Measurements from ENCODE around the gene THAP7. TPM values are rescaled to one million over a fixed set of nuclear protein-coding genes. Genes with fewer than 3 reads are reported as not detected.

The THAP7 gene
- total and polyA plus RNA-seq, 9 of the 15 experiments (the other 6 are each of a cell fraction or from before 2014, with no cell fraction given): 7.9 to 263 (median 84.1) TPM

GRCh38 chr22:21025763-21026755 lies 24.1 kb upstream of the THAP7 start (continued):
- TF ChIP-seq MBD2 (IDR thresholded peaks at IDR 0.05; ENCODE audit: borderline replicate concordance, low read depth) (no peak), HCFC1 (IDR thresholded peaks at IDR 0.05; ENCODE audit: low read depth, low read length) (no peak), ZNF263 (CRISPR knock-in tag; IDR thresholded peaks at IDR 0.05; ENCODE audit: borderline replicate concordance) (0 out of 2 replicates have a peak, but pooled peaks have one; percentile 26), PRMT5 (CRISPR knock-in tag; IDR thresholded peaks at IDR 0.05) (0 out of 2 replicates have a peak, but pooled peaks have one; percentile 35), ATF7 (IDR thresholded peaks at IDR 0.05) (no peak), ZNF511 (CRISPR knock-in tag; IDR thresholded peaks at IDR 0.05) (0 out of 2 replicates have a peak, but pooled peaks have one; percentile 21)

GRCh38 chr22:21025266-21025665 lies 23.3 kb upstream of the THAP7 start:
- WGBS (ENCODE audit: insufficient coverage, low coverage, missing lambda C conversion rate): 18% methylated on average over 8 of the region's 8 CpGs
- ChIA-PET POLR2A (interaction anchor here (3.5 to 10.2 kb wide), 4 partner anchors 7 to 26 kb away, joined by 17 to 120 read pairs (median 60); partner anchors contain the start of genes LRRC74B, P2RX6 and THAP7), CTCF (ENCODE audit: low intra/inter-chr PET ratio) (no interaction called here)
- Histone ChIP-seq H3K27me3 (ENCODE audit: control insufficient read depth in 2 of 2, insufficient read depth in 2 of 2, low read length in 2 of 2) (peaks cover 29 to 53% of the 10 kb centered on the region in 2 experiments; a peak in 4 of 5 replicates), H3K27ac (ENCODE audit: extremely low read depth, low read depth, low read length) (no peak overlapping the region), H2AFZ (ENCODE audit: low read depth, low read length) (no peak overlapping the region), H4K20me1 (replicated peaks; ENCODE audit: control insufficient read depth, insufficient read depth, low read length) (peaks cover 35% of the 10 kb centered on the region), H3K4me1 (replicated peaks in 1 of 2; ENCODE audit: control insufficient read depth in 2 of 2, insufficient read depth in 2 of 2, low read length in 2 of 2) (peaks cover under 1 to 48% of the 10 kb centered on the region in 2 experiments; a peak in 3 of 5 replicates), H3K79me2 (ENCODE audit: control insufficient read depth, insufficient read depth, low read length) (no peaks in the 10 kb centered on the region), H3K36me3 (ENCODE audit: control insufficient read depth, insufficient read depth, low read length) (no peaks in the 10 kb centered on the region), H3K9me1 (ENCODE audit: control insufficient read depth, insufficient read depth, low read length) (no peaks in the 10 kb centered on the region), H3K4me3 (no peak overlapping the region), H3K9ac (ENCODE audit: insufficient read depth in 1 of 2, low read depth in 2 of 2, low read length in 2 of 2) (peak overlapping the region in 1 of 2 experiments; percentile 53; a peak in 1 of 4 replicates), H3K4me2 (ENCODE audit: insufficient read depth, low read length) (no peak overlapping the region), H3K9me3 (replicated peaks; ENCODE audit: control insufficient read depth, insufficient read depth, low read depth, low read length) (no peaks in the 10 kb centered on the region)
- DNase-seq (ENCODE audit: extremely low read depth in 1 of 4, low spot score in 3 of 4) (peak in 1 of 4 experiments; percentile 46), ATAC-seq (no peak), FAIRE-seq (no peak)
- in situ Hi-C loops (cut with MboI) (no loop called here), intact Hi-C loops (cut with micrococcal nuclease) (no loop called here)
- no TSS peak for BruUV-seq (replicated peaks)
- TF ChIP-seq ZNF644 (tag; IDR thresholded peaks at IDR 0.05; ENCODE audit: low read depth) (no peak), NCOA6 (IDR thresholded peaks at IDR 0.05) (no peak), RBBP5 (IDR thresholded peaks at IDR 0.05; ENCODE audit: borderline replicate concordance, insufficient read depth, low read length, poor library complexity, severe bottlenecking) (peak; percentile 42), IRF9 (tag; IDR thresholded peaks at IDR 0.05) (no peak), CBFB (CRISPR knock-in tag; IDR thresholded peaks at IDR 0.05) (no peak), SNIP1 (IDR thresholded peaks at IDR 0.05; ENCODE audit: low read depth) (no peak), FOSL1 (tag; conservative IDR thresholded peaks at IDR 0.05) (no peak), CREB5 (CRISPR knock-in tag; IDR thresholded peaks at IDR 0.05) (no peak), ZNF175 (CRISPR knock-in tag; IDR thresholded peaks at IDR 0.05; ENCODE audit: low read depth) (no peak), USF2 (CRISPR knock-in tag; IDR thresholded peaks at IDR 0.05) (peak; percentile 51)
